GM12878 (cell line): ENCODE measurements around the gene CCDC194. TPM values are rescaled to one million over a fixed set of nuclear protein-coding genes. Genes with fewer than 3 reads are reported as not detected.

ENCODE experiments used
- CBFB ChIP-seq: IDR thresholded peaks from 2 replicates; pipeline ENCODE4 v1.6.1; 2016; ENCODE audit warnings: antibody characterized with exemption, low read depth
- EED ChIP-seq: sonication (generic); IDR thresholded peaks from 2 replicates; pipeline ENCODE4 v1.6.1; 2016; ENCODE audit warnings: antibody characterized with exemption, low read depth
- GATAD2B ChIP-seq: fragments of 450-650 bp; conservative IDR thresholded peaks from 2 replicates; pipeline ENCODE4 v1.6.1; 2017; ENCODE audit warnings: low read depth, mild to moderate bottlenecking, moderate library complexity
- HDGF ChIP-seq: fragments of 450-650 bp; IDR thresholded peaks from 2 replicates; pipeline ENCODE4 v1.6.1; 2016; ENCODE audit warnings: antibody characterized with exemption
- MTA3 ChIP-seq: IDR thresholded peaks from 2 replicates; pipeline ENCODE4 v1.6.1; 2012; ENCODE audit warnings: low read length, inconsistent platforms, borderline replicate concordance
- POLR2AphosphoS5 ChIP-seq: IDR thresholded peaks from 2 replicates; pipeline ENCODE4 v1.6.1; 2011; ENCODE audit warnings: mild to moderate bottlenecking, low read length, inconsistent platforms
- SIX5 ChIP-seq: IDR thresholded peaks from 2 replicates; pipeline ENCODE4 v1.6.1; 2011; ENCODE audit warnings: mild to moderate bottlenecking, low read depth, low read length, moderate library complexity; ENCODE audit not compliant: severe bottlenecking
- YY1 ChIP-seq: IDR thresholded peaks from 2 replicates; pipeline ENCODE4 v1.6.1; 2011; ENCODE audit warnings: low read depth, mild to moderate bottlenecking, low read length
- ZNF207 ChIP-seq: fragments of 450-650 bp; IDR thresholded peaks from 2 replicates; pipeline ENCODE4 v1.6.1; 2014; ENCODE audit warnings: antibody characterized with exemption, mild to moderate bottlenecking, borderline replicate concordance
- polyA plus RNA-seq, 11 experiments: library from polyadenylated mRNA; depleted of rRNA in 4 of 11; unstranded in 6 of 11; stranded (reverse) in 5 of 11; fragments of >200 nt; fragmentation: Nextera tagmentation in 4 of 11; fragmentation: Illumina TruSeq in 1 of 11; extraction: Ambion mirVana in 4 of 11; extraction: Trizol in 1 of 11; gene quantifications; 1 replicate in 1 of 11; 2 replicates in 10 of 11; pipeline versions ENCODE4 v1.2.1 to v1.2.3, GENCODE V29; 2011 to 2016; ENCODE audit warnings: inconsistent platforms in 2 of 11, missing spikeins in 2 of 11, low read depth in 1 of 11
- total RNA-seq, 4 experiments: library from RNA; depleted of rRNA in 3 of 4; stranded (reverse); fragments of >200 nt in 3 of 4; fragmentation: Illumina TruSeq in 1 of 4; extraction: Trizol in 1 of 4; gene quantifications; 2 replicates each; pipeline versions ENCODE4 v1.2.1 to v1.2.3, GENCODE V29; 2013 to 2021
- TF ChIP-seq, protein P1 (sequence below): fragments of 450-650 bp; IDR thresholded peaks from 2 replicates; pipeline ENCODE4 v1.6.1; 2016; ENCODE audit warnings: mild to moderate bottlenecking, moderate library complexity, borderline replicate concordance
- TF ChIP-seq, protein P2 (sequence below): fragments of 450-650 bp; IDR thresholded peaks from 2 replicates; pipeline ENCODE4 v1.6.1; 2017; ENCODE audit warnings: mild to moderate bottlenecking
- TF ChIP-seq, protein P3 (sequence below): IDR thresholded peaks from 2 replicates; pipeline ENCODE4 v1.6.1; 2012; ENCODE audit warnings: low read depth, low read length, improper control_type of control experiment
- TF ChIP-seq, protein P4 (sequence below): fragments of 450-650 bp; formaldehyde crosslinking; IDR thresholded peaks from 2 replicates; pipeline ENCODE4 v1.4.0; 2020; ENCODE audit warnings: mild to moderate bottlenecking, moderate library complexity
- TF ChIP-seq, protein P5 (sequence below): fragments of 450-650 bp; formaldehyde crosslinking; IDR thresholded peaks from 2 replicates; pipeline ENCODE4 v1.5.0; 2022; ENCODE audit warnings: mild to moderate bottlenecking, missing genetic modification characterization

CCDC194 gene
- total and polyA plus RNA-seq, 10 of the 15 experiments (the other 5 are each of a cell fraction or from before 2014, with no cell fraction given), result 0.07 to 3.4 (median 0.97) TPM

DNA sequence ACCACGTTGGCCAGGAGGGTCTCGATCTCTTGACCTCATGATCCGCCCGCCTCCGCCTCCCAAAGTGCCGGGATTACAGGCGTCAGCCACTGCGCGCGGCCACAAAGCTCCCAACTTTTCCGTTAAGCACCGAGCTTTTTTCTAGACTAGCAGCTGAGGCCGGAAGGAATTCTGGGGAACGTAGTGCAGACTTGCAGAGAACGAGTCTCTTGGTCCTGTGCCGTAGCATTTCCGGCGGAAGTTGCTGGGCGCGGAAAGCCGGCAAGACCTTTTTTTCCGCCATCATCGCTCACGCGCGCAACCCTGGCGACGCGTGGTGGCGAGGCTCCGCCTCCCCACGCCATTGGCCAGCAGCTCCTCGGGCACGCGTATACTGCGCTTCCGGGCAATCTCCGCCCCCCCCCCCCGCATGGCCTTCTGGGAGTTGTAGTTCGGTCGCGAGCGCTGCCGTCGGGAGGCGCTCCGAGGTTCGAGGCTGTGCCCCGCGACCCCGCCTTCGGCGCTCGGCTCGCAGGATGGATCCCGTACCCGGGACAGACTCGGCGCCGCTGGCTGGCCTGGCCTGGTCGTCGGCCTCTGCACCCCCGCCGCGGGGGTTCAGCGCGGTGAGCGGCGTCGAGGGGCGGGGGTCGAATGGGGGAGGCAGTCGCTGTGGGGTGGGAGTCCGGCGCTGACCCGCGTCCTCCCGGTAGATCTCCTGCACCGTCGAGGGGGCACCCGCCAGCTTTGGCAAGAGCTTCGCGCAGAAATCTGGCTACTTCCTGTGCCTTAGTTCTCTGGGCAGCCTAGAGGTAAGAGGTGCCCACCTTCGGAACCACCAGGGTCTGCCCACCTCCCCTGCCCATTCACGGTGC is 25.9 kb upstream of the CCDC194 start, which contains the start of gene MVB12A (continued):
- TF ChIP-seq, protein P1, sequence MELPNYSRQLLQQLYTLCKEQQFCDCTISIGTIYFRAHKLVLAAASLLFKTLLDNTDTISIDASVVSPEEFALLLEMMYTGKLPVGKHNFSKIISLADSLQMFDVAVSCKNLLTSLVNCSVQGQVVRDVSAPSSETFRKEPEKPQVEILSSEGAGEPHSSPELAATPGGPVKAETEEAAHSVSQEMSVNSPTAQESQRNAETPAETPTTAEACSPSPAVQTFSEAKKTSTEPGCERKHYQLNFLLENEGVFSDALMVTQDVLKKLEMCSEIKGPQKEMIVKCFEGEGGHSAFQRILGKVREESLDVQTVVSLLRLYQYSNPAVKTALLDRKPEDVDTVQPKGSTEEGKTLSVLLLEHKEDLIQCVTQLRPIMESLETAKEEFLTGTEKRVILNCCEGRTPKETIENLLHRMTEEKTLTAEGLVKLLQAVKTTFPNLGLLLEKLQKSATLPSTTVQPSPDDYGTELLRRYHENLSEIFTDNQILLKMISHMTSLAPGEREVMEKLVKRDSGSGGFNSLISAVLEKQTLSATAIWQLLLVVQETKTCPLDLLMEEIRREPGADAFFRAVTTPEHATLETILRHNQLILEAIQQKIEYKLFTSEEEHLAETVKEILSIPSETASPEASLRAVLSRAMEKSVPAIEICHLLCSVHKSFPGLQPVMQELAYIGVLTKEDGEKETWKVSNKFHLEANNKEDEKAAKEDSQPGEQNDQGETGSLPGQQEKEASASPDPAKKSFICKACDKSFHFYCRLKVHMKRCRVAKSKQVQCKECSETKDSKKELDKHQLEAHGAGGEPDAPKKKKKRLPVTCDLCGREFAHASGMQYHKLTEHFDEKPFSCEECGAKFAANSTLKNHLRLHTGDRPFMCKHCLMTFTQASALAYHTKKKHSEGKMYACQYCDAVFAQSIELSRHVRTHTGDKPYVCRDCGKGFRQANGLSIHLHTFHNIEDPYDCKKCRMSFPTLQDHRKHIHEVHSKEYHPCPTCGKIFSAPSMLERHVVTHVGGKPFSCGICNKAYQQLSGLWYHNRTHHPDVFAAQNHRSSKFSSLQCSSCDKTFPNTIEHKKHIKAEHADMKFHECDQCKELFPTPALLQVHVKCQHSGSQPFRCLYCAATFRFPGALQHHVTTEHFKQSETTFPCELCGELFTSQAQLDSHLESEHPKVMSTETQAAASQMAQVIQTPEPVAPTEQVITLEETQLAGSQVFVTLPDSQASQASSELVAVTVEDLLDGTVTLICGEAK, result peak; percentile 97
- no peak for TF ChIP-seq POLR2AphosphoS5
- peak; percentile 89; the same call in 1 of the 2 replicates for TF ChIP-seq HDGF
- TF ChIP-seq, protein P2, sequence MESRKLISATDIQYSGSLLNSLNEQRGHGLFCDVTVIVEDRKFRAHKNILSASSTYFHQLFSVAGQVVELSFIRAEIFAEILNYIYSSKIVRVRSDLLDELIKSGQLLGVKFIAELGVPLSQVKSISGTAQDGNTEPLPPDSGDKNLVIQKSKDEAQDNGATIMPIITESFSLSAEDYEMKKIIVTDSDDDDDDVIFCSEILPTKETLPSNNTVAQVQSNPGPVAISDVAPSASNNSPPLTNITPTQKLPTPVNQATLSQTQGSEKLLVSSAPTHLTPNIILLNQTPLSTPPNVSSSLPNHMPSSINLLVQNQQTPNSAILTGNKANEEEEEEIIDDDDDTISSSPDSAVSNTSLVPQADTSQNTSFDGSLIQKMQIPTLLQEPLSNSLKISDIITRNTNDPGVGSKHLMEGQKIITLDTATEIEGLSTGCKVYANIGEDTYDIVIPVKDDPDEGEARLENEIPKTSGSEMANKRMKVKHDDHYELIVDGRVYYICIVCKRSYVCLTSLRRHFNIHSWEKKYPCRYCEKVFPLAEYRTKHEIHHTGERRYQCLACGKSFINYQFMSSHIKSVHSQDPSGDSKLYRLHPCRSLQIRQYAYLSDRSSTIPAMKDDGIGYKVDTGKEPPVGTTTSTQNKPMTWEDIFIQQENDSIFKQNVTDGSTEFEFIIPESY, result no peak
- no peak for TF ChIP-seq ZNF207
- peak; percentile 44; the same call in 1 of the 2 replicates for TF ChIP-seq CBFB
- peak; percentile 94 for TF ChIP-seq YY1
- TF ChIP-seq, protein P3, sequence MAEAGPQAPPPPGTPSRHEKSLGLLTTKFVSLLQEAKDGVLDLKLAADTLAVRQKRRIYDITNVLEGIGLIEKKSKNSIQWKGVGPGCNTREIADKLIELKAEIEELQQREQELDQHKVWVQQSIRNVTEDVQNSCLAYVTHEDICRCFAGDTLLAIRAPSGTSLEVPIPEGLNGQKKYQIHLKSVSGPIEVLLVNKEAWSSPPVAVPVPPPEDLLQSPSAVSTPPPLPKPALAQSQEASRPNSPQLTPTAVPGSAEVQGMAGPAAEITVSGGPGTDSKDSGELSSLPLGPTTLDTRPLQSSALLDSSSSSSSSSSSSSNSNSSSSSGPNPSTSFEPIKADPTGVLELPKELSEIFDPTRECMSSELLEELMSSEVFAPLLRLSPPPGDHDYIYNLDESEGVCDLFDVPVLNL, result no peak
- peak; percentile 81 for TF ChIP-seq SIX5
- TF ChIP-seq, protein P4, sequence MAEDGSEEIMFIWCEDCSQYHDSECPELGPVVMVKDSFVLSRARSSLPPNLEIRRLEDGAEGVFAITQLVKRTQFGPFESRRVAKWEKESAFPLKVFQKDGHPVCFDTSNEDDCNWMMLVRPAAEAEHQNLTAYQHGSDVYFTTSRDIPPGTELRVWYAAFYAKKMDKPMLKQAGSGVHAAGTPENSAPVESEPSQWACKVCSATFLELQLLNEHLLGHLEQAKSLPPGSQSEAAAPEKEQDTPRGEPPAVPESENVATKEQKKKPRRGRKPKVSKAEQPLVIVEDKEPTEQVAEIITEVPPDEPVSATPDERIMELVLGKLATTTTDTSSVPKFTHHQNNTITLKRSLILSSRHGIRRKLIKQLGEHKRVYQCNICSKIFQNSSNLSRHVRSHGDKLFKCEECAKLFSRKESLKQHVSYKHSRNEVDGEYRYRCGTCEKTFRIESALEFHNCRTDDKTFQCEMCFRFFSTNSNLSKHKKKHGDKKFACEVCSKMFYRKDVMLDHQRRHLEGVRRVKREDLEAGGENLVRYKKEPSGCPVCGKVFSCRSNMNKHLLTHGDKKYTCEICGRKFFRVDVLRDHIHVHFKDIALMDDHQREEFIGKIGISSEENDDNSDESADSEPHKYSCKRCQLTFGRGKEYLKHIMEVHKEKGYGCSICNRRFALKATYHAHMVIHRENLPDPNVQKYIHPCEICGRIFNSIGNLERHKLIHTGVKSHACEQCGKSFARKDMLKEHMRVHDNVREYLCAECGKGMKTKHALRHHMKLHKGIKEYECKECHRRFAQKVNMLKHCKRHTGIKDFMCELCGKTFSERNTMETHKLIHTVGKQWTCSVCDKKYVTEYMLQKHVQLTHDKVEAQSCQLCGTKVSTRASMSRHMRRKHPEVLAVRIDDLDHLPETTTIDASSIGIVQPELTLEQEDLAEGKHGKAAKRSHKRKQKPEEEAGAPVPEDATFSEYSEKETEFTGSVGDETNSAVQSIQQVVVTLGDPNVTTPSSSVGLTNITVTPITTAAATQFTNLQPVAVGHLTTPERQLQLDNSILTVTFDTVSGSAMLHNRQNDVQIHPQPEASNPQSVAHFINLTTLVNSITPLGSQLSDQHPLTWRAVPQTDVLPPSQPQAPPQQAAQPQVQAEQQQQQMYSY (CRISPR knock-in tag), result no peak
- TF ChIP-seq EED, result peak; percentile 56; the same call in 1 of the 2 replicates
- no peak for TF ChIP-seq MTA3
- TF ChIP-seq, protein P5, sequence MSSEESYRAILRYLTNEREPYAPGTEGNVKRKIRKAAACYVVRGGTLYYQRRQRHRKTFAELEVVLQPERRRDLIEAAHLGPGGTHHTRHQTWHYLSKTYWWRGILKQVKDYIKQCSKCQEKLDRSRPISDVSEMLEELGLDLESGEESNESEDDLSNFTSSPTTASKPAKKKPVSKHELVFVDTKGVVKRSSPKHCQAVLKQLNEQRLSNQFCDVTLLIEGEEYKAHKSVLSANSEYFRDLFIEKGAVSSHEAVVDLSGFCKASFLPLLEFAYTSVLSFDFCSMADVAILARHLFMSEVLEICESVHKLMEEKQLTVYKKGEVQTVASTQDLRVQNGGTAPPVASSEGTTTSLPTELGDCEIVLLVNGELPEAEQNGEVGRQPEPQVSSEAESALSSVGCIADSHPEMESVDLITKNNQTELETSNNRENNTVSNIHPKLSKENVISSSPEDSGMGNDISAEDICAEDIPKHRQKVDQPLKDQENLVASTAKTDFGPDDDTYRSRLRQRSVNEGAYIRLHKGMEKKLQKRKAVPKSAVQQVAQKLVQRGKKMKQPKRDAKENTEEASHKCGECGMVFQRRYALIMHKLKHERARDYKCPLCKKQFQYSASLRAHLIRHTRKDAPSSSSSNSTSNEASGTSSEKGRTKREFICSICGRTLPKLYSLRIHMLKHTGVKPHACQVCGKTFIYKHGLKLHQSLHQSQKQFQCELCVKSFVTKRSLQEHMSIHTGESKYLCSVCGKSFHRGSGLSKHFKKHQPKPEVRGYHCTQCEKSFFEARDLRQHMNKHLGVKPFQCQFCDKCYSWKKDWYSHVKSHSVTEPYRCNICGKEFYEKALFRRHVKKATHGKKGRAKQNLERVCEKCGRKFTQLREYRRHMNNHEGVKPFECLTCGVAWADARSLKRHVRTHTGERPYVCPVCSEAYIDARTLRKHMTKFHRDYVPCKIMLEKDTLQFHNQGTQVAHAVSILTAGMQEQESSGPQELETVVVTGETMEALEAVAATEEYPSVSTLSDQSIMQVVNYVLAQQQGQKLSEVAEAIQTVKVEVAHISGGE, result peak; percentile 57; the same call in 1 of the 2 replicates
- peak; percentile 49; the same call in 1 of the 2 replicates for TF ChIP-seq GATAD2B
